HepG2 (cell line): ENCODE measurements around the gene CGNL1. TPM values are rescaled to one million over a fixed set of nuclear protein-coding genes. Genes with fewer than 3 reads are reported as not detected.

Source experiments
- HMG20B ChIP-seq: conservative IDR thresholded peaks from 2 replicates; pipeline ENCODE4 v1.6.1; 2016; ENCODE audit warnings: missing genetic modification reagents, missing compliant biosample characterization
- JDP2 ChIP-seq: sonication (generic); formaldehyde crosslinking; IDR thresholded peaks from 2 replicates; pipeline ENCODE4 v1.8.1; 2022; ENCODE audit warnings: missing genetic modification reagents, borderline replicate concordance
- KDM4B ChIP-seq: sonication (generic); formaldehyde crosslinking; IDR thresholded peaks from 2 replicates; pipeline ENCODE4 v1.4.0; 2020; ENCODE audit warnings: missing genetic modification reagents
- RAD21 ChIP-seq: fragments of 450-650 bp; formaldehyde crosslinking; IDR thresholded peaks from 2 replicates; pipeline ENCODE4 v1.5.0; 2020; ENCODE audit warnings: mild to moderate bottlenecking
- RARA ChIP-seq: IDR thresholded peaks from 2 replicates; pipeline ENCODE4 v1.6.1; 2016; ENCODE audit warnings: missing genetic modification reagents, missing compliant biosample characterization
- RBM22 ChIP-seq: fragments of 200-400 bp; formaldehyde crosslinking; optimal IDR thresholded peaks from 2 replicates; pipeline ENCODE3; 2017; ENCODE audit warnings: mild to moderate bottlenecking, low read length, moderate library complexity
- SAP130 ChIP-seq: IDR thresholded peaks from 2 replicates; pipeline ENCODE4 v1.6.1; 2016; ENCODE audit warnings: low read depth
- U2AF1 ChIP-seq: fragments of 200-400 bp; formaldehyde crosslinking; optimal IDR thresholded peaks from 2 replicates; pipeline ENCODE3; 2017; ENCODE audit warnings: mild to moderate bottlenecking, low read depth, low read length
- ZC3H13 ChIP-seq: sonication (generic); formaldehyde crosslinking; IDR thresholded peaks from 2 replicates; pipeline ENCODE4 v1.8.1; 2023; ENCODE audit warnings: mild to moderate bottlenecking, missing genetic modification reagents, moderate library complexity
- ZKSCAN8 ChIP-seq: IDR thresholded peaks from 2 replicates; pipeline ENCODE4 v1.6.1; 2016; ENCODE audit warnings: borderline replicate concordance, missing genetic modification reagents, missing compliant biosample characterization
- ZNF234 ChIP-seq: sonication (generic); formaldehyde crosslinking; conservative IDR thresholded peaks from 2 replicates; pipeline ENCODE4 v1.5.1; 2020; ENCODE audit warnings: mild to moderate bottlenecking, missing genetic modification reagents
- ZNF660 ChIP-seq: sonication (generic); formaldehyde crosslinking; IDR thresholded peaks from 2 replicates; pipeline ENCODE4 v1.5.1; 2020; ENCODE audit warnings: mild to moderate bottlenecking, low read depth, missing genetic modification reagents, borderline replicate concordance
- ZNF850 ChIP-seq: sonication (generic); formaldehyde crosslinking; conservative IDR thresholded peaks from 2 replicates; pipeline ENCODE4 v1.9.0; 2021; ENCODE audit warnings: mild to moderate bottlenecking, missing genetic modification reagents
- polyA plus RNA-seq, 8 experiments: library from polyadenylated mRNA; depleted of rRNA in 3 of 8; stranded (reverse) in 7 of 8; unstranded in 1 of 8; fragments of >200 nt; fragmentation: Illumina TruSeq in 4 of 8; extraction: Trizol in 4 of 8; gene quantifications; 2 replicates each; pipeline versions ENCODE4 v1.2.1 to v1.2.3, GENCODE V29; 2011 to 2016; ENCODE audit warnings: low read depth in 4 of 8, missing spikeins in 1 of 8, mixed read lengths in 1 of 8; ENCODE audit not compliant: insufficient read depth in 1 of 8
- total RNA-seq, 5 experiments: library from RNA; depleted of rRNA; stranded (reverse); fragments of >200 nt; fragmentation: Illumina TruSeq; extraction: Trizol; gene quantifications; 2 replicates each; pipeline ENCODE4 v1.2.3, GENCODE V29; 2016; ENCODE audit warnings: low read depth in 1 of 5
- TF ChIP-seq, protein P1 (sequence below): sonication (generic); formaldehyde crosslinking; IDR thresholded peaks from 2 replicates; pipeline ENCODE4 v1.4.0; 2020; ENCODE audit warnings: missing genetic modification reagents, mild to moderate bottlenecking, borderline replicate concordance
- TF ChIP-seq, protein P2 (sequence below): fragments of 450-650 bp; IDR thresholded peaks from 2 replicates; pipeline ENCODE4 v1.6.1; 2016
- TF ChIP-seq, protein P3 (sequence below): IDR thresholded peaks from 2 replicates; pipeline ENCODE4 v1.4.0; 2020; ENCODE audit warnings: mild to moderate bottlenecking, missing genetic modification reagents
- TF ChIP-seq, protein P4 (sequence below): sonication (generic); formaldehyde crosslinking; conservative IDR thresholded peaks from 2 replicates; pipeline ENCODE4 v1.4.0; 2020; ENCODE audit warnings: missing genetic modification reagents
- TF ChIP-seq, protein P5 (sequence below): sonication (generic); formaldehyde crosslinking; IDR thresholded peaks from 2 replicates; pipeline ENCODE4 v1.4.0; 2020; ENCODE audit warnings: missing genetic modification reagents

Gene CGNL1
- total and polyA plus RNA-seq, 2 of the 13 experiments (the other 11 are each of a cell fraction or from before 2014, with no cell fraction given), result 5.6 to 15.6 TPM

DNA sequence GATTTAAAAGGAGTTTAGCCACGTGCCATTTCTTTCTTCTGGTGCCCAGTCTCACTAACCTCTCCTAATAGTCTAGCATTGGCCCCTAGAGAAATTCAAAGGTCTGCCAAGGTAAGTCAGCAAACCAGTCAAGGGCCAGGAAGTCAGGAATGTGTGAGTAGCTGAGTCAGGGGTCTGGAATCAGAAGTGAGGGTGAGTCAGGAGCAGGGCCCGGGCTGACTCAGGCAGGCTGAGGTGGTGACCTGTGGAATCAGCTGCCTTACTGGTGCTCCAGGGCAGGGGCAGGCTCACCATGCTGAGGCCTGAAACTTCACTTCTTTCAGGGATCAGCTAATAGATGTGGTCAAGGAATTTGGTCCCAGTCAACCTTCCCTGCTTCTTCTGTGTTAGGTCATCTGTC, 109.6 kb downstream of the CGNL1 start (continued):
- TF ChIP-seq, protein P1, sequence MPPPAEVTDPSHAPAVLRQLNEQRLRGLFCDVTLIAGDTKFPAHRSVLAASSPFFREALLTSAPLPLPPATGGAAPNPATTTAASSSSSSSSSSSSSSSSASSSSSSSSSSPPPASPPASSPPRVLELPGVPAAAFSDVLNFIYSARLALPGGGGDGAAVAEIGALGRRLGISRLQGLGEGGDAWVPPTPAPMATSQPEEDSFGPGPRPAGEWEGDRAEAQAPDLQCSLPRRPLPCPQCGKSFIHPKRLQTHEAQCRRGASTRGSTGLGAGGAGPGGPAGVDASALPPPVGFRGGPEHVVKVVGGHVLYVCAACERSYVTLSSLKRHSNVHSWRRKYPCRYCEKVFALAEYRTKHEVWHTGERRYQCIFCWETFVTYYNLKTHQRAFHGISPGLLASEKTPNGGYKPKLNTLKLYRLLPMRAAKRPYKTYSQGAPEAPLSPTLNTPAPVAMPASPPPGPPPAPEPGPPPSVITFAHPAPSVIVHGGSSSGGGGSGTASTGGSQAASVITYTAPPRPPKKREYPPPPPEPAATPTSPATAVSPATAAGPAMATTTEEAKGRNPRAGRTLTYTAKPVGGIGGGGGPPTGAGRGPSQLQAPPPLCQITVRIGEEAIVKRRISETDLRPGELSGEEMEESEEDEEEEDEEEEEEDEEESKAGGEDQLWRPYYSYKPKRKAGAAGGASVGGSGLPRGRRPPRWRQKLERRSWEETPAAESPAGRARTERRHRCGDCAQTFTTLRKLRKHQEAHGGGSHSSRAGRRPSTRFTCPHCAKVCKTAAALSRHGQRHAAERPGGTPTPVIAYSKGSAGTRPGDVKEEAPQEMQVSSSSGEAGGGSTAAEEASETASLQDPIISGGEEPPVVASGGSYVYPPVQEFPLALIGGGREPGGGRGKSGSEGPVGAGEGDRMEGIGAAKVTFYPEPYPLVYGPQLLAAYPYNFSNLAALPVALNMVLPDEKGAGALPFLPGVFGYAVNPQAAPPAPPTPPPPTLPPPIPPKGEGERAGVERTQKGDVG, result no peak
- TF ChIP-seq, protein P2, sequence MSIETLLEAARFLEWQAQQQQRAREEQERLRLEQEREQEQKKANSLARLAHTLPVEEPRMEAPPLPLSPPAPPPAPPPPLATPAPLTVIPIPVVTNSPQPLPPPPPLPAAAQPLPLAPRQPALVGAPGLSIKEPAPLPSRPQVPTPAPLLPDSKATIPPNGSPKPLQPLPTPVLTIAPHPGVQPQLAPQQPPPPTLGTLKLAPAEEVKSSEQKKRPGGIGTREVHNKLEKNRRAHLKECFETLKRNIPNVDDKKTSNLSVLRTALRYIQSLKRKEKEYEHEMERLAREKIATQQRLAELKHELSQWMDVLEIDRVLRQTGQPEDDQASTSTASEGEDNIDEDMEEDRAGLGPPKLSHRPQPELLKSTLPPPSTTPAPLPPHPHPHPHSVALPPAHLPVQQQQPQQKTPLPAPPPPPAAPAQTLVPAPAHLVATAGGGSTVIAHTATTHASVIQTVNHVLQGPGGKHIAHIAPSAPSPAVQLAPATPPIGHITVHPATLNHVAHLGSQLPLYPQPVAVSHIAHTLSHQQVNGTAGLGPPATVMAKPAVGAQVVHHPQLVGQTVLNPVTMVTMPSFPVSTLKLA, result no peak
- TF ChIP-seq JDP2 (CRISPR knock-in tag) (no peak), KDM4B (CRISPR knock-in tag) (no peak), SAP130 (CRISPR knock-in tag) (peak; percentile 76), ZKSCAN8 (CRISPR knock-in tag) (no peak), ZNF660 (CRISPR knock-in tag) (no peak), RAD21 (CRISPR knock-in tag) (no peak), RARA (peak; percentile 85), ZNF850 (CRISPR knock-in tag) (no peak), ZC3H13 (CRISPR knock-in tag) (no peak), U2AF1 (no peak), ZNF234 (no peak), HMG20B (CRISPR knock-in tag) (no peak), RBM22 (no peak)
- TF ChIP-seq, protein P3, sequence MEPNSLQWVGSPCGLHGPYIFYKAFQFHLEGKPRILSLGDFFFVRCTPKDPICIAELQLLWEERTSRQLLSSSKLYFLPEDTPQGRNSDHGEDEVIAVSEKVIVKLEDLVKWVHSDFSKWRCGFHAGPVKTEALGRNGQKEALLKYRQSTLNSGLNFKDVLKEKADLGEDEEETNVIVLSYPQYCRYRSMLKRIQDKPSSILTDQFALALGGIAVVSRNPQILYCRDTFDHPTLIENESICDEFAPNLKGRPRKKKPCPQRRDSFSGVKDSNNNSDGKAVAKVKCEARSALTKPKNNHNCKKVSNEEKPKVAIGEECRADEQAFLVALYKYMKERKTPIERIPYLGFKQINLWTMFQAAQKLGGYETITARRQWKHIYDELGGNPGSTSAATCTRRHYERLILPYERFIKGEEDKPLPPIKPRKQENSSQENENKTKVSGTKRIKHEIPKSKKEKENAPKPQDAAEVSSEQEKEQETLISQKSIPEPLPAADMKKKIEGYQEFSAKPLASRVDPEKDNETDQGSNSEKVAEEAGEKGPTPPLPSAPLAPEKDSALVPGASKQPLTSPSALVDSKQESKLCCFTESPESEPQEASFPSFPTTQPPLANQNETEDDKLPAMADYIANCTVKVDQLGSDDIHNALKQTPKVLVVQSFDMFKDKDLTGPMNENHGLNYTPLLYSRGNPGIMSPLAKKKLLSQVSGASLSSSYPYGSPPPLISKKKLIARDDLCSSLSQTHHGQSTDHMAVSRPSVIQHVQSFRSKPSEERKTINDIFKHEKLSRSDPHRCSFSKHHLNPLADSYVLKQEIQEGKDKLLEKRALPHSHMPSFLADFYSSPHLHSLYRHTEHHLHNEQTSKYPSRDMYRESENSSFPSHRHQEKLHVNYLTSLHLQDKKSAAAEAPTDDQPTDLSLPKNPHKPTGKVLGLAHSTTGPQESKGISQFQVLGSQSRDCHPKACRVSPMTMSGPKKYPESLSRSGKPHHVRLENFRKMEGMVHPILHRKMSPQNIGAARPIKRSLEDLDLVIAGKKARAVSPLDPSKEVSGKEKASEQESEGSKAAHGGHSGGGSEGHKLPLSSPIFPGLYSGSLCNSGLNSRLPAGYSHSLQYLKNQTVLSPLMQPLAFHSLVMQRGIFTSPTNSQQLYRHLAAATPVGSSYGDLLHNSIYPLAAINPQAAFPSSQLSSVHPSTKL (CRISPR knock-in tag), result peak; percentile 60; the same call in 1 of the 2 replicates
- TF ChIP-seq, protein P4, sequence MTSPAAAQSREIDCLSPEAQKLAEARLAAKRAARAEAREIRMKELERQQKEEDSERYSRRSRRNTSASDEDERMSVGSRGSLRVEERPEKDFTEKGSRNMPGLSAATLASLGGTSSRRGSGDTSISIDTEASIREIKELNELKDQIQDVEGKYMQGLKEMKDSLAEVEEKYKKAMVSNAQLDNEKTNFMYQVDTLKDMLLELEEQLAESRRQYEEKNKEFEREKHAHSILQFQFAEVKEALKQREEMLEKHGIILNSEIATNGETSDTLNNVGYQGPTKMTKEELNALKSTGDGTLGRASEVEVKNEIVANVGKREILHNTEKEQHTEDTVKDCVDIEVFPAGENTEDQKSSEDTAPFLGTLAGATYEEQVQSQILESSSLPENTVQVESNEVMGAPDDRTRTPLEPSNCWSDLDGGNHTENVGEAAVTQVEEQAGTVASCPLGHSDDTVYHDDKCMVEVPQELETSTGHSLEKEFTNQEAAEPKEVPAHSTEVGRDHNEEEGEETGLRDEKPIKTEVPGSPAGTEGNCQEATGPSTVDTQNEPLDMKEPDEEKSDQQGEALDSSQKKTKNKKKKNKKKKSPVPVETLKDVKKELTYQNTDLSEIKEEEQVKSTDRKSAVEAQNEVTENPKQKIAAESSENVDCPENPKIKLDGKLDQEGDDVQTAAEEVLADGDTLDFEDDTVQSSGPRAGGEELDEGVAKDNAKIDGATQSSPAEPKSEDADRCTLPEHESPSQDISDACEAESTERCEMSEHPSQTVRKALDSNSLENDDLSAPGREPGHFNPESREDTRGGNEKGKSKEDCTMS (CRISPR knock-in tag), result no peak
- TF ChIP-seq, protein P5, sequence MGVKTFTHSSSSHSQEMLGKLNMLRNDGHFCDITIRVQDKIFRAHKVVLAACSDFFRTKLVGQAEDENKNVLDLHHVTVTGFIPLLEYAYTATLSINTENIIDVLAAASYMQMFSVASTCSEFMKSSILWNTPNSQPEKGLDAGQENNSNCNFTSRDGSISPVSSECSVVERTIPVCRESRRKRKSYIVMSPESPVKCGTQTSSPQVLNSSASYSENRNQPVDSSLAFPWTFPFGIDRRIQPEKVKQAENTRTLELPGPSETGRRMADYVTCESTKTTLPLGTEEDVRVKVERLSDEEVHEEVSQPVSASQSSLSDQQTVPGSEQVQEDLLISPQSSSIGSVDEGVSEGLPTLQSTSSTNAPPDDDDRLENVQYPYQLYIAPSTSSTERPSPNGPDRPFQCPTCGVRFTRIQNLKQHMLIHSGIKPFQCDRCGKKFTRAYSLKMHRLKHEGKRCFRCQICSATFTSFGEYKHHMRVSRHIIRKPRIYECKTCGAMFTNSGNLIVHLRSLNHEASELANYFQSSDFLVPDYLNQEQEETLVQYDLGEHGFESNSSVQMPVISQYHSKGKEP (CRISPR knock-in tag), result no peak
